Lung microvascular endothelial cell (primary cell): Measurements from ENCODE around the gene DMPK. TPM values are rescaled to one million over a fixed set of nuclear protein-coding genes. Genes with fewer than 3 reads are reported as not detected.

ENCODE experiments used
- DNase-seq, 2 donors: peaks; one replicate each; pipeline versions ENCODE4 v3.0.0 to v3.0.0-alpha.2; 2010; ENCODE audit warnings: low read depth in 2 of 2
- total RNA-seq: library from RNA; depleted of rRNA; stranded (reverse); fragments of >200 nt; gene quantifications from 2 replicates; pipeline ENCODE4 v1.2.1, GENCODE V29; 2014

Gene DMPK
- total RNA-seq, 1 donor from 2014 or later = 7.7 TPM

DNA sequence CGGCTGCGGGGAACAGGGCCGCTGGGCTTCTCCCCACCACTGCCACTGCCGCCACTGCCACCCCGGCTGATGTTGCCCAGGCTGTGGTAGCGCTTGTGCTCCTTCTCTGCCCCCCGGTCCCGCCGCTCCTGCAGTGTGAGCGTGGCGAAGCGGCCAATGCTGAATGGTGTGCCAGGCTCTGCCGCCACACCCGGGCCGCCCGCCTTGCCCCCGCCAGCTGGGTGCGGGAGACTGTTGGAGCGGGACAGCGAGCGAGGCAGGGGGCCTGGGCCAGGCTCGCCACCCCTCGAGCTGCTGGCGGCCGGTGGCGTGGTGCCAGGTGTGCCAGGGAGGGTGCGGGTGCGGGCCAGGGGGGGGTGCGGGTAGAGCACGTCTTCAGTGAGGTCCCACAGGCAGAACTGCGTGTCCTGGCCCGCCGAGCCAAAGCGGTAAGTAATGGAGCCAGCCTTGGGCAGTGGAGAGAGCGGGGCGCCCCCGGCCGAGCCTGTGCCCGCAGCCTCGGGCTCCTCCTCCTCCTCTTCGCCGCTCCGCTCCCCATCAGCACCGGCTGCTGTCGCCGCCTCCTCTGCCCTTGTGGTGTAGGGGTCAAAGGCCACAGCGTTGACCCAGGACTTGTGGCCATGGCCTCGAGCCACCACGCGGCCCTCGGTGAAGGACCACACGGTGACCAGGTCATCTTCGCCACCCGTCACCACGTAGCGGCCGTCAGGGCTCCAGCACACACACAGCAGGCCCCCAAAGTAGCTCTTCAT is 3.7 kb upstream of the DMPK start:
- DNase-seq = no peak

DNA sequence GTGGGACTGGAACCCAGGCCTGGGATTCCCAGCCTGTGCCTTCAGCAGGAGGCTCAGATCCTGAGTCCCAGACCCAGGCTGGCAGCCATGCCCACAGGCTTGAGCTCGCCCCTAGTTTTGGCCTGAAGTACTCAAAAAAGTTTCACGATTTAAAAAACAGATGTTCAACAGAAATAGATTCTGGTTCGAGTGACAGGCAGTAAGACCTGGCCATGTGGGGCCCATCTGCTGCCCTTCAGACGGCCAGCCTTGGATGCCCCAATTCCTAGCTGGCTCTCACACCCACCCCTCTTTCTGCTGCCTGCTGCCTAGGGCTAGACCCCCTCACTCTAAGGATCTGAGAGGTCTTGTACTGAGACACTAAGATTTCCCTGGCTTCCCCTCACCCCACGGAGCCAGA is 2.8 kb upstream of the DMPK start:
- no peak for DNase-seq

DNA sequence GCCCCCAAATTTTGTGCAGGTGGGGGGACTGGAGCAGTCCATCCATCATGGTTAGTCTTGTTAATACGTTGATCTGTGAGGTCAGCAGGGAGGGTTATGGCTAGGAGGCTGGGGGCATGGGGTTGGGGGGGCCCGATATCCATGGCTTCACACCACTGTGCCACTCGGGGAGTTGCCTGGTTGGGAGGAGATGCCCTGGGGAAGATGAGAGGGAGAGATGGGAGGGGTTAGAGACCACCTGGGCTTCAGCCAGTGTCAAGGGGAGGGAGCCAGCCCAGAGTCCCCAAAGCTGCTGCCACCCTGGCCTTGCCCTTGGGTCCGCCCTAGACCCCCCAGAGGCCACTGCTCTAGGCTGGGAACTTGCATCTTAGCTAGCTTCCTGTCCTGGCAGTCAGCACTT is 1.8 kb upstream of the DMPK start:
- no peak for DNase-seq

DNA sequence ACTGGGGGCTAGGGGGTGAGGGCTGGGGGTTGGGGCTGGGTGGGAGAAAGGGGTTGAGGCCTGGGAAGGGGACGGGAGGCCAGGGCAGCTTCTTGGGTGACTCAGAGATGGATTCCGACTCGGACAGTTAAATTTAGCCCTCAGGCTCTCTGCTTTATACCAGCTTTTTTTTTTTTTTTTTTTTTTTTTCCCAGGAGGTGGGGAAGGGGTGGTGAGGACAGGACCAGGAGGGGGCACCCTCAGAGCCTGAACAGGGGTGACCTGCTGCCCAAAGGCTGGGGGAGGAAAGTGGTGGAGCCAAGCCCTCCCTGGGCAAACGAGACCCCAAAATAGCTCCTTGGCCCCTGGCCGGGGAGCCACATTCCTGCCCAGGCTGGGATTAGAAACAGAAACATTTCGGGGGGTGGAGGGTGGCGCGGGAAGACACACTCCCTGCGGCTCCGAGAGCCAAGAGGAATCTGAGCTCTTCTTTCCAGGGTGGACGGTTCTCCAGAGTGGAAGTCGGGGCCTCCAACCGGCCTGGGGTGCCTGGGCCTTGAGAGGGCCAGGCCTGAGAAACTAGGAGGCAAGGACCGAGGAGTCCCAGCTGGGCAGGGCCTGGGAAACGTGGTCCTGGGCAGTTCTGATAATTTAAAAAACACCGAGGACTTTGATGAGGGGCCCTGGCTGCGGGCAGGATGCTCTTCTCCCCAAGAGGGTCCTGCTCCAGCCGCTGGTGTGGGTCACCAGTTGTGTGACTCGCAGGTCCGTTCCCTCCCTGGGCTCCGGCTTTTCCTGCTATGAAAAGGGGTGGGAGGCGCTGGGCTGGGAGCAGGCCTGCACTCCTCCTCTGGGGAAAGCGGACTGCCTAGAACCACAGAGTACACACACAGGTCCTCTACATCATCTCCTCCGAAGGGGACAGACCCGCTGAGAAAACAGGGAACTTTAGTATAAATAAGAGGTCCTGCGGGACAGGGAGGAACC is 813 bp upstream of the DMPK start:
- no peak for DNase-seq

DNA sequence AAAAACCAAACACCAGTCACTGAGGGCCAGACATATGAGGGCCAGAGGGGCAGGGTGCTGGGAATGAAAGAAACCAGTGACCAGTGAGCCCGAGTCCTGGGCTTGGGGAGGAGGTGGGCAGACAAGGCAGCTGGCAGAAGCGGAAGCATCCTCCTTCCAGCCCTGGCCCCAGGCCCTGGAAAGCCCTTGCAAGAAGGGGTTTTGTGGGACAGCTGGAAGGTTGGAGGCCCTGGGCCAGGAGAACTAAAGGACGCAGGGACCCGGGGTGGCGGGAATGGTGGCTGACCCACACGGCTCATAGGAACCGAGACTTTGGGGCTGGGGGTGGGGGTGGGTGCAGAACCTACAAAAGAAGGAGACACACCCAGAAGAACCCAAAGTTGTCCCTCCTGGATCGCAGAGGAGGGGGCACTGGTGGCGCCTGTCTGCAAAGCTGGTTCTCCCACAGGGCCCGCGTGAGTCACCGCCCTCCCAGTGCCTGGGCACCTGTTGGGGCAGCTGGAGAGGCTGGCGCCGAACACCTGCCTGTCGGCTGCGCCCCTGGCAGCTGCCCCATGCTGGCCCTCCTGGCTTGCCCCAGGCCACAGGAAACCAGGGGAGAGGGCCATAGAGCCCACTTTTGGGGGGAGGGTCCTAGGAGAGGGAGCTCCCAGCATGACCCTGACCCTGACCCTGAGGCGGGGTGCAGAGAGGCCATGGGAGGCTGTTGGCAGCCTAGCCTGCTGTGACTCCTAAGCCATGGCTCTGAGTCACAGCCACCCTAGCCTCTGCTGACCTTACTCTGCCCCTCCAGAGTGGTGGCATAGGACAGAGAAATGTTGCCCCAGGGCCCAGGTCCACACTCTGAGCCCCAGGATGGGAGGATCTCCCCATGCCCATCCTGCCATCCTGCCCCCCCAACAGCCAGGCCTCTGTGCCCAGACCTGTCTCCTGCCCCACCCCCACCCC is 802 bp downstream of the DMPK start:
- no peak for DNase-seq

DNA sequence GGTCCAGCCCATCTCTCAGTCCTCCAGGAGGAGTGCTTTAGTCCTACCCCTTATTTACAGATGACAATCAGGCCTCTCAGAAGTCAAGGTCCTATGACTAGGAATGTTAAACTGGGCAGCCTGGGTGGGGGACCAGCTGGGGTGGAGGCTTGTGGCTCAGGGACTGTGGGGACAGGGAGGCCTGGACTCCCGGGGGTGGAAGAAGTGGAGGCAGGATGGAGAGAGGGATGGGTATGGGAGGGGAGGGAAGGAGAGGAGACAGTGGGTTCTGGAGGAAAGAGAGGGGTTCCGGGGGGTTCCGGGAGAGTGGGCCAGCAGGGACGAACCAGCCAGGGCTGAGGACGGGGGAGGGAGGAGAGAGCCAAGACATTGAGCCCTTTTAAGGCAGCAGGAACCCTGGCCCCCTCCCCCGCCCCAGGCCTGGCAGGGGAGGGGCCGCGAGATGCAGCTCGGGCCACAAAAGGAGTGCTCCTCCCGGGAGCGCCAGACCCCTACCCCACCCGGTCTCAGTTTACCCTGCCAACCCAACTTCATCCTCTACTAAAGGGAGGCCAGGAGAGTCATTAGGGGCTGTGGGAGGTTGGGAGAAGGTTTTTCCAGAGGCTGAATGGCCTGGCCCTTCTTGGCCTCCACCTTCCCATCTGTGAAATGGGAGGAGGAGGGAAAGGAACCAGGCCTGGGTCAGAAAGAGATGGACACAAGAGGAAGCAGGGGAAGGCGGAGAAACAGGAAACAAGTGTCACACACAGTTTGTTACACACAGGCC is 1.7 kb downstream of the DMPK start:
- no peak for DNase-seq

DNA sequence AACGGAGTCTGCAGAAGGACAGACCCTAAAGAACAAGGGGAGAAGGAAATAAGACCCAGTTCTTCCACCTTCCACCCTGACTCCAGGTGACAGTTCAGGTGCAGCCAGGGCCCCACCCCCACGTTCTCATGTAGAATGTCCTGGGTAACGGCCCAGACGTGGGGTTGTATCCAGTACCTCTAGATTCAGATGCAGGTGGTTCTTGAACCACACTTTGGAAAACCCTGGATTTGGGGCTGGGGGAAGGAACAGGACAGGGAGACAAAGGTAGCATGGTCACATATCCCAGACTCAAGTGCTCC is 2.2 kb downstream of the DMPK start:
- DNase-seq = no peak

DNA sequence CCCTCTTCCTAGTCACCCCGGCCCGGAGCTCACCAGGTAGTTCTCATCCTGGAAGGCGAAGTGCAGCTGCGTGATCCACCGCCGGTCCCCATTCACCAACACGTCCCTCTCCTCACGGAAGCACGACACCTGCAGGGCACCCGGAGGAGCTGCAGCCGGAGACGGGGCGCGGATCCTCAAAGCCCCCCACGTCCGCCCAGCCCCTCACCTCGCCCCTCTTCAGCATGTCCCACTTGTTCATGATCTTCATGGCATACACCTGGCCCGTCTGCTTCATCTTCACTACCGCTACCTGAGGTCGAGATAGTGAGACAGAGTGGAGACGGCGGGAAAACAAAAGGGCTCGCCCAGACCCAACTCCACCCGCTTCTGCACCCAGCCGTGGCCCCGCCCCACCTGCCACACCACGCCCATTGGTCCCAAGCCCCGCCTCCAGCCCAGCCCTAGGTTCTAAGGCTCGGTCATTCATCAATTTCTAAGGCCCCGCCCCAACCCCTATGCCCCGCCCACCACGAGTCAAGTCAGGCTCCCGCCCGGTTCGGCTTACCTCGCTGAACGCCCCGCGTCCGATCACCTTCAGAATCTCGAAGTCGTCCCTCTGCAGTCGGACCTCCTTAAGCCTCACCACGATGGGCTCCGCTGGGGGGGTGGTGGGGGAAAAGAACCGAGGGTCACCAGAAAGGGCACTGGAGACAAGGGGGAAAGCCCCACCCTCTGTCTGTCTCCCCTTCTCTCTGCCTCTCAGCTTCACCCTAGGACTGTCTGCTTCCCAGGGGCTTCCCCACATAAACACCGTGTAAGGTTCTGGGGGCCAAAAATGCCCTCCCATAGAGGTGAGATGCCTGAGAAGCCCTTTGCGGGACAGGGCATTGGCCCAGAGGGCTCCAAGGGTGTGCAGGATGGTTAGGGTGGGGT is 2.8 kb downstream of the DMPK start:
- DNase-seq = peak; percentile 75 to 93

DNA sequence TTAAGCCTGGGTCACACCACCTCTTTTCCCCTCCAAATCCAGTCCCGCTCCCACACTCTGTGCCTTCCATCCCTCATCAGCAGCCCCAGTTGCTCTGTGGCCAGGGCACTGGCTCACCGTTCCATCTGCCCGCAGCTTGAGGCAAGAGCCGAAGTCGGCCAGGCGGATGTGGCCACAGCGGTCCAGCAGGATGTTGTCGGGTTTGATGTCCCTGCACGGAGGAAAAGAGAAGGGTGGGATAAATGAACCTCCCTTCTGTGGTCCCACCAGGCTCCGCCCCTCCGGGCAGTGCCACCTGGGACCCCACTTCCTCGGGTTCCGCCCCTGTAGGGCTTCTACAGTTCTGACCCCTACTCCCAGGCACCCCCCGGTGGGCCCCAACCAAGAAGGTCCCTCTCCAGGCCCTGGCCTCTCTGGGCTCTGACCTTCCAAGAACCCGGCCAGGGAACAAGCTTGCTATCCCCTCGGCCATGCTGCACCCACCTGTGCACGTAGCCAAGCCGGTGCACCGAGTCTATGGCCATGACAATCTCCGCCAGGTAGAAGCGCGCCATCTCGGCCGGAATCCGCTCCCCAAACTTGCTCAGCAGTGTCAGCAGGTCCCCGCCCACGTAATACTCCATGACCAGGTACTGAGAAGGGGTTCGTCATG is 4.2 kb downstream of the DMPK start:
- no peak for DNase-seq

DNA sequence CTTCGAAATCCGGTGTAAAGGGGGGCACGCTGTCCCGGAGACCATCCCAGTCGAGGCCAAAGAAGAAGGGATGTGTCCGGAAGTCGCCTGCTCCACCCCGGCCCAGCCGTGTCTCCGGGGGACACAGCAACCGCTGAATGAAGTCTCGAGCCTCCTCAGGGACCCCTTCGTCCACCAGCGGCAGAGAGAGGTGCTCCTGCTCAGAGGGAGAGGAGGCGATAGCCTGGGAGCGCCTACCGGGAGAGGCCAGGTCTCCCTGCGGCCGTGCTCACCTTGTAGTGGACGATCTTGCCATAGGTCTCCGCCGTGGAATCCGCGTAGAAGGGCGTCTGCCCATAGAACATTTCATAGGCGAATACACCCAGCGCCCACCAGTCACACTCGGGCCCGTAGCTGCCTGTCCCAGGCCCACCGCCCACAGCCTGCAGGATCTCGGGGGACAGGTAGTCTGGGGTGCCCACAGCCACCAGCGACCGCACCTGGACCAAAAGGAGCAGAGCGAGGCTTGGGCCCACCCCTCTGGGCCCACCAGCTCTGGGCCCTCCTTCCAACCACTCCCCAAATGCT is 4.8 kb downstream of the DMPK start:
- no peak for DNase-seq

DNA sequence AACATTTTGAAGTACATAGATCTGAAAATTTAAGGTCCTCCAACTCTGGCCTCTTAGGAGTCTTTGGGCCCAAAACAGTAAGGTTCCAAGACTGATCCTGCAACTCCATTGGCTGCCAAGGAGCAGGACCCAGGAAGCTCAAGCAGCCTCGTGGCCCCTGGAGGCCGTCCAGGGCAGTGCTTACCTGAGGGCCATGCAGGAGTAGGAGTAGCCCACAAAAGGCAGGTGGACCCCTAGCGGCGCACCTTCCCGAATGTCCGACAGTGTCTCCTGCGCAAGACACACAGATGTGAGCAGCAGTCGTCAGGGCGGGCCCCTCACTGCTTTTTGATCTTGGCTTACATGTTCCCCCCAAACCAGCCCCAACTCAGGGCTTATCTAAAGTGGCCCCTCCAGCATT is 7.5 kb downstream of the DMPK start:
- DNase-seq = no peak

DNA sequence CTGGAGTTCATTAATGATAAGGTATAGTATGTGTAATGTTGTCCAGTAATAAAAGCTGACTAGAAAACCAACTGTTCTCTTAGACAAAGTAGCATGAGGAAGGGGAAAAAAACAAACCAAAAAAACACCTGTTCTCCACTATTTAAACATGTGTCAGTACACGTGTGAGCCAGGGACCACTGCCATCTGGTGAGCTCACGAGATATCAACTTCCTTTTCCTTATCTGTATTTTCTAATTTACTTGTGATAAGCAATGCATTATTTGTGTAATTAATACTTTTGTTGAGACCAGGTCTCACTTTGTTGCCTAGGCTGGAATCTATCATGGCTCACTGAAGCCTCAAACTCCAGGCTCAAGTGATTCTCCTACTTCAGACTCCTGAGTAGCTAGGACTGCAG is 8.9 kb downstream of the DMPK start:
- peak in 1 of 2 donors; percentile 28 for DNase-seq

DNA sequence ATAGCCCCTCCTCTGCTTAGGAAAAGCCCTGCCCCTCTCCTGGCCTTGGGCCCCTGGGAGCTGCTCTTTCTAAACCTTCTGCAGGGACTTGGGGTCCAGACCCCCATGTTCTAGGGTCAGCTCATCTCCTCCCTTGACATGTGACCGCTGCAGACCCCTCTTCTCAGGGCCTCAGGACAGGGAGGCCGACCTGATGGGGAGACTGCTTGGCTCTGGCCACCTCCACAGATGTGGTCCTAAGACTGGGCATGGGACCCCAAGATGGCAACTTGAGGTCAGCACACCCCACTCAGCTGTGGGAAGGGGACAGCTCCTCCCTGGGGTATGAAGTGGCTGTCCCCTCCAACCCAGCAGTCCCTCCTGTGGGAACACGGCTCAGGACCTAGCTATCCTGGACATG is 9.4 kb downstream of the DMPK start:
- DNase-seq = no peak

DNA sequence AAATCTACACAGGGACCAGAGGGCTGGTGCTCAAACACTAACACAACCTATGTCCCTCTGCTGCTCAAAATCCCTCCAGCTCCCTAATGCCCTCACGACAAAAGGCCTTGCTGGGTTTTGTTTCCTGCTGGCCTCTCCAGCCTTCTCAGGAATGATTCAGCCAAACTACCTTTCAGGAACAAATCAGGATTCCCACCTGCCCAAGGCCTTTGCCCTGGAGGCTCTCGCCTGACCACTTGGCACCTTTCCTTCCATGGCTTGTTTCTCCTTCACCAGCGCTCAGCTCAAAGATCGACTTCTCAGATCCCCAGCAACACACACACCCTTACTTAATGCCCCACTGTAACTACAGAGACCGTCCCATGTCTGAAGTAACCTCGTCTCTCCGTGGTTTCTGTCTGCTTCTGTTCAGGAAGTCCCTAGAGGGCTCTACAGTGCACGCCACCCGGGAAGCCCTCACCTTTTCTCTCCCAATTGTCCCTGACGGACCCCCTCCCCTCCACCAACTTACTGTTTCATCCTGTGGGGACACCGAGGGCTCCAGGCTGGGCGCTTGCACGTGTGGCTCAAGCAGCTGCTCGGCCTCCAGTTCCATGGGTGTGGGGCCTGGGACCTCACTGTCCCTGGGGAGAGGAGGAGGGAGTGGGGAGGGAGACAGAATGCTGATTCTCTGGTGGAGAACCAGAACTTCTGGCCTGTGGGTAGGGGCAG is 10.0 kb downstream of the DMPK start:
- DNase-seq = no peak

DNA sequence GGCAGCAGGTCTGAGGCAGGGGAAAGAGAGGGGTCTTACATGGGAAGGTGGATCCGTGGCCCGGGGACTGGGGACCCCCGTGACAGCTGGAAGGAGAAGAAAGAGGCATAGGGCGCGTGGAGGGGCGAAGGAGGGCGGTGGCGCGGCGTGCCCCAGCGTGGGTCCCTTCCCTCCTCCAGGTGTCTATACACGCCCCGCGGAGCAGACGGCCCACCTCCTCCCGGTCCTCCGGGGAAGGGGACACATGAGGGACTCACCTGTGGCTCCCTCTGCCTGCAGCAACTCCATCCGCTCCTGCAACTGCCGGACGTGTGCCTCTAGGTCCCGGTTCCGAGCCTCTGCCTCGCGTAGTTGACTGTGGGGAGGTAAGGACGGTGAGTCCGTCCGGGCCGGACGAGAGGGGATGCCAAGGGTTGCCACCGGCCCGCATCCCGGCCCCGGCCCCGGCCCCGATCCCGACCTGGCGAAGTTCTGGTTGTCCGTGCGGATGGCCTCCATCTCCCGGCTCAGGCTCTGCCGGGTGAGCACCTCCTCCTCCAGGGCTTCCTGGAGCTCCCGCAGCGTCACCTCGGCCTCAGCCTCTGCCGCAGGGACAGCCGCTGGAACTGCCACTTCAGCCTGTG is 10.9 kb downstream of the DMPK start:
- no peak for DNase-seq

DNA sequence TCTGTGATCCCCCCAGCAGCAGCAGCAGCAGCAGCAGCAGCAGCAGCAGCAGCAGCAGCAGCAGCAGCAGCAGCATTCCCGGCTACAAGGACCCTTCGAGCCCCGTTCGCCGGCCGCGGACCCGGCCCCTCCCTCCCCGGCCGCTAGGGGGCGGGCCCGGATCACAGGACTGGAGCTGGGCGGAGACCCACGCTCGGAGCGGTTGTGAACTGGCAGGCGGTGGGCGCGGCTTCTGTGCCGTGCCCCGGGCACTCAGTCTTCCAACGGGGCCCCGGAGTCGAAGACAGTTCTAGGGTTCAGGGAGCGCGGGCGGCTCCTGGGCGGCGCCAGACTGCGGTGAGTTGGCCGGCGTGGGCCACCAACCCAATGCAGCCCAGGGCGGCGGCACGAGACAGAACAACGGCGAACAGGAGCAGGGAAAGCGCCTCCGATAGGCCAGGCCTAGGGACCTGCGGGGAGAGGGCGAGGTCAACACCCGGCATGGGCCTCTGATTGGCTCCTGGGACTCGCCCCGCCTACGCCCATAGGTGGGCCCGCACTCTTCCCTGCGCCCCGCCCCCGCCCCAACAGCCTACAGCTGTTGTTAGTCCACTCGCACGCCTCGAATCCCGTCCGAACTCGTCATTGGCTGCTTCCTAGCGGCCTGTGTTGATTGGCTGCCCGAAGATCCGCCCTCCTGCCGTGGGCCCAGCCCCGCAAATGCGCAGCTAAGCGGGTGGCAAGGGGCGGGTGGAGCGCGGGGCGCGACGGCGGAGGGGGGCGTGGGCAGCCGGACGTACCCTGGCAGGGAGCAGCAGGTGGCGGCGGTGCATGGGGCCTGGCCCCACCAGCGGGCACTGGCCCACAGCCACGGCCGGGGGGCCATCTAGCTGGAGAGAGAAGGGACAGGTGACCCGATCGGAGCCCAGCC is 11.8 kb downstream of the DMPK start:
- peak; percentile 99 to 100 for DNase-seq

DNA sequence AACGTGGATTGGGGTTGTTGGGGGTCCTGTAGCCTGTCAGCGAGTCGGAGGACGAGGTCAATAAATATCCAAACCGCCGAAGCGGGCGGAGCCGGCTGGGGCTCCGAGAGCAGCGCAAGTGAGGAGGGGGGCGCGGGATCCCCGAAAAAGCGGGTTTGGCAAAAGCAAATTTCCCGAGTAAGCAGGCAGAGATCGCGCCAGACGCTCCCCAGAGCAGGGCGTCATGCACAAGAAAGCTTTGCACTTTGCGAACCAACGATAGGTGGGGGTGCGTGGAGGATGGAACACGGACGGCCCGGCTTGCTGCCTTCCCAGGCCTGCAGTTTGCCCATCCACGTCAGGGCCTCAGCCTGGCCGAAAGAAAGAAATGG is 12.5 kb downstream of the DMPK start:
- no peak for DNase-seq
